Measurements from ENCODE around the gene POC1A. TPM values are rescaled to one million over a fixed set of nuclear protein-coding genes. Genes with fewer than 3 reads are reported as not detected.

POC1A gene
- total and polyA plus RNA-seq, 10 of the 15 experiments (the other 5 are each of a cell fraction or from before 2014, with no cell fraction given), result 8.5 to 49.8 (median 23.5) TPM

DNA sequence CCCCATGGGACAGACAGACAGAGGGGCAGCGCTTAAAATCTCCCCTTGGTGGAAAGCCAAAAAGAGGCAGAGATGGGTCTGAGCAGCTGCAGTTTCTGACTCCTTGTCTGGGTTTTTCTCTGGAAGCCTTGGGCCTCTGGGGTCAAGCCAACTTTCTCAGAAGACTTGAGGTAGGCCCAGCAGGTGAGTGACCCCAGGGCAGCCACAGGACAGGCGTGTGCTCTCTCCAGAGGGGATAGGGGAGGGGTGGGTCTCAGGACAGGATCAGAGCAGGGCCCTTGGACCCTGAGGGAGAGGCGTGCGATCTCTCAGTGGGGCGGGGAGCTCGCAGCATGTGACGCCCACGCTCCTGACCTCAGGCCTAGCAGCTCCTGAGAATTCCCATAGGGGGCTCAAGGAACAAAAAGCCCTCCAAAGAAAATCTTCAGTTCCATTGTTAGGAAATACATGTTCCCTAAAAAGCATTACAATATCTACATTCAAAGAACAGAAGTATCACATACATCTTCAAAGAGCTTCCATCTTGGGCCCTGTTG lies 63.2 kb downstream of the POC1A start:
- in situ Hi-C loops (cut with MboI), result no loop called here
- ChIA-PET CTCF (interaction anchor here (1.7 kb wide), 1 partner anchor 87 kb away, joined by 4 read pairs; no protein-coding TSS in a partner anchor), RAD21 (ENCODE audit: unreplicated experiment) (interaction anchor here (0.6 kb wide), 1 partner anchor 243 kb away, joined by 3 read pairs; no protein-coding TSS in a partner anchor), SMC1A (ENCODE audit: uncharacterized antibody, unreplicated experiment) (interaction anchor here (1.3 kb wide), 1 partner anchor 29 kb away, joined by 4 read pairs; no protein-coding TSS in a partner anchor), POLR2A (no interaction called here)
- ATAC-seq (no peak), FAIRE-seq (no peak), DNase-seq (ENCODE audit: low read depth, low spot score) (no peak)
- Histone ChIP-seq H3K4me2 (ENCODE audit: control insufficient read depth, insufficient read depth) (no peak overlapping the region), H3K9me3 (replicated peaks; ENCODE audit: control insufficient read depth, insufficient read depth, low read length) (no peaks in the 10 kb centered on the region), H4K20me1 (ENCODE audit: control insufficient read depth, insufficient read depth) (no peaks in the 10 kb centered on the region), H3K4me3 (no peak overlapping the region), H3K36me3 (ENCODE audit: control insufficient read depth in 2 of 2, insufficient read depth in 2 of 2, low read length in 1 of 2) (peaks cover 0 to 9% of the 10 kb centered on the region in 2 experiments; a peak in 2 of 4 replicates), H3K27me3 (replicated peaks in 1 of 2; ENCODE audit: control insufficient read depth in 2 of 2, insufficient read depth in 2 of 2, low read length in 1 of 2) (no peaks in the 10 kb centered on the region), H3K4me1 (ENCODE audit: control insufficient read depth, insufficient read depth, low read length) (peaks cover 21% of the 10 kb centered on the region), H3K9ac (ENCODE audit: control insufficient read depth, insufficient read depth, low read length) (no peak overlapping the region), H2AFZ (ENCODE audit: control insufficient read depth, low read depth, low read length) (no peak overlapping the region), H3K27ac (ENCODE audit: control insufficient read depth, insufficient read depth) (no peak overlapping the region), H3K79me2 (ENCODE audit: control insufficient read depth, insufficient read depth, low read length) (no peaks in the 10 kb centered on the region)
- no TSS peak for BruUV-seq (replicated peaks)
- TF ChIP-seq TCF12 (IDR thresholded peaks at IDR 0.05; ENCODE audit: low read depth, low read length) (no peak), SREBF1 (IDR thresholded peaks at IDR 0.05; ENCODE audit: low read length) (no peak)
- 98% methylated on average over 8 of the region's 8 CpGs for WGBS (ENCODE audit: insufficient coverage, insufficient replicate concordance, low lambda C conversion rate, missing lambda C conversion rate)
- intact Hi-C loops (cut with micrococcal nuclease; ENCODE audit: unreplicated experiment), result no loop called here

DNA sequence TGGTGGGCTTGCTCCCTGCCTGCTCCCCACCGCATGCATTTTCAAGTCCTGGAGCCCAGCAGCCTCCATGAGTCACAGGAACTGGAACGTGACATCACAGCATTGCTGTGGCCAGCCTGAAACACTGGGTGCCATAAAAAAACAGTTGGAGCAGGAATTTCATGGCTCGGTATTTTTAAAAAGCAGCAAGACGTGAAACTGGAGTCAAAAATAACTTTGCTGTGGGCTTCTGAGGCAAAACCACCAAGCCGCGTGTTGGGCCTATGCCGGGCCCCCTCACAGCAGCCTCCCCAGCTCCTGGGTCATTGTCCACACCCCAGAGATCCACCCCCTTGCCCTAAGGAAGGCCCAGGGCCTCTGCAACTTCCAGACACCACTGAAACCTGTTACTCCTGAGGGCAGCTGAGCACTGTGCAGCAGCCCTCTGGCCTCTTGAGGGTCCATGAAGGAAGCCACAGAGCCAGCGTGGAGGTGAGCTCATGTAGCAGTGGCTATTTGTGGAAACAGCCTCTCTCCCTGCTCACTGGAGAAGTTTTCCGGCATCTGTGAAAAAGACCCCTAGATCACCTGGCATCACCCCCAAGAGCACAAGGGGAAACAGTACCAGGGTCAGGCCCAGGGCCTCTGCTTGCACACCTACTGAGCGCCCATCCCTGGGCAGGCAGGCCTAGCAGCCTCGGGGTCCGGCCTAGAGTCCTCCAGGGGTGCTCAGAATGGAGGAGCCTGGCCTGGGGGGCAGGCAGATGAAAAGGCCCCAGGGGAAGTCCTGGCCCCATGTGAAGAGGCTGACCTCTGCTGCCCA lies 63.9 kb downstream of the POC1A start:
- Histone ChIP-seq H2AFZ (ENCODE audit: control insufficient read depth, low read depth, low read length) (no peak overlapping the region), H4K20me1 (ENCODE audit: control insufficient read depth, insufficient read depth) (no peaks in the 10 kb centered on the region), H3K9me3 (replicated peaks; ENCODE audit: control insufficient read depth, insufficient read depth, low read length) (no peaks in the 10 kb centered on the region), H3K4me1 (ENCODE audit: control insufficient read depth, insufficient read depth, low read length) (peaks cover 25% of the 10 kb centered on the region), H3K9ac (ENCODE audit: control insufficient read depth, insufficient read depth, low read length) (no peak overlapping the region), H3K27ac (ENCODE audit: control insufficient read depth, insufficient read depth) (no peak overlapping the region), H3K4me3 (no peak overlapping the region), H3K4me2 (ENCODE audit: control insufficient read depth, insufficient read depth) (no peak overlapping the region), H3K27me3 (replicated peaks in 1 of 2; ENCODE audit: control insufficient read depth in 2 of 2, insufficient read depth in 2 of 2, low read length in 1 of 2) (no peaks in the 10 kb centered on the region), H3K79me2 (ENCODE audit: control insufficient read depth, insufficient read depth, low read length) (no peaks in the 10 kb centered on the region), H3K36me3 (ENCODE audit: control insufficient read depth in 2 of 2, insufficient read depth in 2 of 2, low read length in 1 of 2) (peaks cover 0 to 3% of the 10 kb centered on the region in 2 experiments; a peak in 2 of 4 replicates)
- no TSS peak for BruUV-seq (replicated peaks)
- TF ChIP-seq BHLHE40 (IDR thresholded peaks at IDR 0.05; ENCODE audit: borderline replicate concordance in 1 of 2, low read depth in 2 of 2, low read length in 1 of 2) (no peak), POLR2AphosphoS5 (IDR thresholded peaks at IDR 0.05; ENCODE audit: low read length) (no peak), HCFC1 (IDR thresholded peaks at IDR 0.05; ENCODE audit: low read length) (no peak)
- WGBS (ENCODE audit: insufficient coverage, insufficient replicate concordance, low lambda C conversion rate, missing lambda C conversion rate), result 83% methylated on average over 12 of the region's 12 CpGs
- ChIA-PET SMC1A (ENCODE audit: uncharacterized antibody, unreplicated experiment) (no interaction called here), POLR2A (no interaction called here), RAD21 (ENCODE audit: unreplicated experiment) (no interaction called here), CTCF (no interaction called here)
- in situ Hi-C loops (cut with MboI), result no loop called here
- no peak for ATAC-seq
- no peak for DNase-seq (ENCODE audit: low read depth, low spot score)
- FAIRE-seq, result no peak
- intact Hi-C loops (cut with micrococcal nuclease; ENCODE audit: unreplicated experiment), result no loop called here

Data from GM12878 (cell line).